ENCODE data around the gene ZMIZ2.
"Not testable (repeated sequence)": the region's sequence is repeated elsewhere in the genome, so short reads cannot be mapped to it uniquely, and the experiment has no call there.

The ZMIZ2 gene

GRCh38 chr7:44729949-44730590 lies 18.6 kb upstream of the ZMIZ2 start:
- DNase-seq = no peak

- not testable (repeated sequence) for DNase-seq
Observed at GRCh38 chr7:44732971-44733370, 15.7 kb upstream of the ZMIZ2 start.

GRCh38 chr7:44733708-44734481 lies 14.8 kb upstream of the ZMIZ2 start:
- no peak for DNase-seq

- DNase-seq = no peak
Observed at GRCh38 chr7:44735403-44736165, 13.1 kb upstream of the ZMIZ2 start.

- DNase-seq = no peak
Observed at GRCh38 chr7:44736896-44737295, 11.8 kb upstream of the ZMIZ2 start.

GRCh38 chr7:44738051-44738723 lies 10.5 kb upstream of the ZMIZ2 start:
- DNase-seq = no peak

- DNase-seq = no peak
Observed at GRCh38 chr7:44738876-44739665, 9.6 kb upstream of the ZMIZ2 start.

- DNase-seq = no peak
Observed at GRCh38 chr7:44740055-44740454, 8.6 kb upstream of the ZMIZ2 start.

- no peak for DNase-seq
Observed at GRCh38 chr7:44743750-44744149, 4.9 kb upstream of the ZMIZ2 start.

GRCh38 chr7:44748948-44749731 lies 493 bp downstream of the ZMIZ2 start:
- DNase-seq = no peak

GRCh38 chr7:44749992-44750391 lies 1.3 kb downstream of the ZMIZ2 start:
- no peak for DNase-seq

GRCh38 chr7:44750424-44750823 lies 1.8 kb downstream of the ZMIZ2 start:
- no peak for DNase-seq

GRCh38 chr7:44750921-44751571 lies 2.4 kb downstream of the ZMIZ2 start:
- DNase-seq = no peak

- no peak for DNase-seq
Observed at GRCh38 chr7:44752822-44753221, 4.2 kb downstream of the ZMIZ2 start.

- peak; percentile 63 for DNase-seq
Observed at GRCh38 chr7:44754802-44755697, 6.4 kb downstream of the ZMIZ2 start.

GRCh38 chr7:44755698-44756627 lies 7.3 kb downstream of the ZMIZ2 start:
- DNase-seq = no peak

- no peak for DNase-seq
Observed at GRCh38 chr7:44756904-44757303, 8.3 kb downstream of the ZMIZ2 start.

GRCh38 chr7:44757311-44757710 lies 8.7 kb downstream of the ZMIZ2 start:
- DNase-seq = no peak

- DNase-seq = no peak
Observed at GRCh38 chr7:44757739-44758138, 9.1 kb downstream of the ZMIZ2 start.
